Tibial nerve (tissue), 4 donors: Measurements from ENCODE around the gene ZCRB1. TPM values are rescaled to one million over a fixed set of nuclear protein-coding genes. Genes with fewer than 3 reads are reported as not detected.

ENCODE experiments used
- small RNA-seq: library from RNA; depleted of rRNA; stranded (forward); fragments of <200 nt; gene quantifications from one replicate; pipeline ENCODE3, GENCODE V24; 2016
- total RNA-seq, 4 donors: library from RNA; depleted of rRNA; stranded (reverse); fragments of >200 nt; gene quantifications; one replicate each; pipeline ENCODE4 v1.1.0, GENCODE V29; 2016

The ZCRB1 gene
- total RNA-seq, 4 donors from 2014 or later: 19.8 to 44.8 (median 32.3) TPM

Small RNAs within 50 kb of the gene (small RNA-seq; reads per million reads assigned to genes)
- gene MIR7851: not detected
- not detected for gene RF00090

Other genes starting within 250 kb of the ZCRB1 start
- gene GXYLT1, start 181.2 kb downstream of the ZCRB1 start, total RNA-seq: 10 to 100 TPM; 14.7 to 25.3 (median 22.8) TPM
- 10 to 100 TPM; 25.7 to 66.0 (median 38.7) TPM for gene YAF2, start 87.8 kb downstream of the ZCRB1 start, total RNA-seq
- 10 to 100 TPM; 38.6 to 64.5 (median 51.7) TPM for gene PPHLN1, start 73 bp upstream of the ZCRB1 start, total RNA-seq